GM23338 (cell line): ENCODE measurements around the gene PSMB7. TPM values are rescaled to one million over a fixed set of nuclear protein-coding genes. Genes with fewer than 3 reads are reported as not detected.

ENCODE experiments used
- ATAC-seq: fragments of 200-7000 bp; cut with Tn5 transposase; 3 replicates; pipeline ENCODE4 v1.9.1; 2020
- DNase-seq: peaks from one replicate; pipeline ENCODE4 v3.0.0-alpha.2; 2015; ENCODE audit warnings: low spot score
- H2AFZ ChIP-seq: fragments of 200-600 bp; sonication (generic); 2 replicates; pipeline ENCODE4 v1.8.0; 2016; ENCODE audit warnings: antibody characterized with exemption, mild to moderate bottlenecking, moderate library complexity
- H3F3A ChIP-seq: fragments of 200-600 bp; sonication (generic); replicated peaks from 2 replicates; pipeline ENCODE4 v1.8.0; 2017; ENCODE audit warnings: antibody characterized with exemption, mixed run types, low read depth
- H3K27ac ChIP-seq: fragments of 200-600 bp; sonication (generic); 2 replicates; pipeline ENCODE4 v1.6.1; 2016; ENCODE audit warnings: low read depth
- H3K27me3 ChIP-seq: fragments of 200-600 bp; sonication (generic); 2 replicates; pipeline ENCODE4 v1.8.0; 2016; ENCODE audit warnings: mild to moderate bottlenecking, mixed run types, moderate library complexity; ENCODE audit not compliant: insufficient read depth
- H3K36me3 ChIP-seq: fragments of 200-600 bp; sonication (generic); 2 replicates; pipeline ENCODE4 v1.8.0; 2016; ENCODE audit warnings: mild to moderate bottlenecking; ENCODE audit not compliant: insufficient read depth
- H3K4me1 ChIP-seq: fragments of 200-600 bp; sonication (generic); 2 replicates; pipeline ENCODE4 v1.8.0; 2016; ENCODE audit warnings: mild to moderate bottlenecking, moderate library complexity; ENCODE audit not compliant: insufficient read depth
- H3K4me2 ChIP-seq: fragments of 200-600 bp; sonication (generic); 2 replicates; pipeline ENCODE4 v1.7.1; 2017; ENCODE audit warnings: mixed run types
- H3K4me3 ChIP-seq: fragments of 200-600 bp; sonication (generic); 2 replicates; pipeline ENCODE4 v1.6.1; 2016; ENCODE audit warnings: mixed run types
- H3K79me2 ChIP-seq: fragments of 200-600 bp; sonication (generic); replicated peaks from 2 replicates; pipeline ENCODE4 v1.8.0; 2017; ENCODE audit warnings: mild to moderate bottlenecking; ENCODE audit not compliant: insufficient read depth
- H3K9me2 ChIP-seq: fragments of 200-600 bp; sonication (generic); 2 replicates; pipeline ENCODE4 v1.8.0; 2017; ENCODE audit not compliant: insufficient read depth
- H4K20me1 ChIP-seq: fragments of 200-600 bp; sonication (generic); replicated peaks from 2 replicates; pipeline ENCODE4 v1.8.0; 2017; ENCODE audit warnings: mild to moderate bottlenecking; ENCODE audit not compliant: insufficient read depth
- H3K27ac Mint-ChIP-seq: 2 replicates; pipeline ENCODE4 v1.8.0; 2020; ENCODE audit warnings: inconsistent platforms, mild to moderate bottlenecking, moderate library complexity, mixed read lengths
- H3K27me3 Mint-ChIP-seq: 3 replicates; pipeline ENCODE4 v1.8.0; 2022; ENCODE audit warnings: low read depth, mild to moderate bottlenecking, moderate library complexity, mixed read lengths, inconsistent platforms; ENCODE audit not compliant: insufficient read depth, poor library complexity
- H3K36me3 Mint-ChIP-seq: 3 replicates; pipeline ENCODE4 v1.8.0; 2021; ENCODE audit warnings: low read depth, mild to moderate bottlenecking, inconsistent platforms, moderate library complexity, mixed read lengths
- H3K4me1 Mint-ChIP-seq: 3 replicates; pipeline ENCODE4 v1.8.0; 2020; ENCODE audit warnings: mild to moderate bottlenecking, inconsistent platforms, mixed read lengths
- H3K4me3 Mint-ChIP-seq: 3 replicates; pipeline ENCODE4 v1.8.0; 2021; ENCODE audit warnings: moderate library complexity, mild to moderate bottlenecking, inconsistent platforms, mixed read lengths
- H3K9me3 Mint-ChIP-seq: 3 replicates; pipeline ENCODE4 v1.8.0; 2020; ENCODE audit warnings: moderate library complexity, mild to moderate bottlenecking, inconsistent platforms, mixed read lengths
- CREB1 ChIP-seq: fragments of 250-450 bp; sonication (Bioruptor Pico); IDR thresholded peaks from 2 replicates; pipeline ENCODE4 v1.5.0; 2020; ENCODE audit warnings: low read depth, mild to moderate bottlenecking, moderate library complexity
- EZH2 ChIP-seq: fragments of 200-600 bp; sonication (generic); IDR thresholded peaks from one replicate; pipeline ENCODE4 v1.8.0; 2017; ENCODE audit warnings: antibody characterized with exemption, mild to moderate bottlenecking, low read depth; ENCODE audit not compliant: unreplicated experiment
- EZH2phosphoT487 ChIP-seq: fragments of 200-600 bp; sonication (generic); IDR thresholded peaks from one replicate; pipeline ENCODE4 v1.8.1; 2018; ENCODE audit warnings: antibody characterized with exemption; ENCODE audit not compliant: unreplicated experiment
- NANOG ChIP-seq: IDR thresholded peaks from 2 replicates; pipeline ENCODE4 v1.6.1; 2016; ENCODE audit warnings: antibody characterized with exemption, borderline replicate concordance
- POLR2AphosphoS5 ChIP-seq: IDR thresholded peaks from 2 replicates; pipeline ENCODE4 v1.6.1; 2016; ENCODE audit warnings: antibody characterized with exemption, low read depth
- ZNF114 ChIP-seq: fragments of 250-450 bp; sonication (Bioruptor Pico); IDR thresholded peaks from 2 replicates; pipeline ENCODE4 v1.5.0; 2020; ENCODE audit warnings: mild to moderate bottlenecking, moderate library complexity
- ZNF331 ChIP-seq: fragments of 250-450 bp; sonication (Bioruptor Pico); IDR thresholded peaks from 2 replicates; pipeline ENCODE4 v1.5.0; 2020; ENCODE audit warnings: low read depth, mild to moderate bottlenecking, moderate library complexity
- long read RNA-seq: library from polyadenylated mRNA; unstranded; transcript quantifications from one replicate; pipeline ENCODE4 v2.0.0, GENCODE V29; 2020; ENCODE audit not compliant: unreplicated experiment
- polyA plus RNA-seq: library from polyadenylated mRNA; unstranded; fragments of >200 nt; fragmentation: Nextera tagmentation; extraction: Ambion mirVana; gene quantifications from 2 replicates; pipeline ENCODE4 v1.2.1, GENCODE V29; 2016
- total RNA-seq: library from RNA; depleted of rRNA; stranded (reverse); fragments of >200 nt; shearing (Covaris generic); gene quantifications from 2 replicates; pipeline ENCODE4 v1.2.3, GENCODE V29; 2014; rRNA removed
- TF ChIP-seq, protein P1 (sequence below), 2 experiments: fragments of 200-600 bp in 1 of 2; sonication (generic) in 1 of 2; conservative IDR thresholded peaks; 2 replicates each; pipeline versions ENCODE4 v1.5.1 to v1.6.1; 2016 to 2017; ENCODE audit warnings: antibody characterized with exemption in 2 of 2, low read depth in 2 of 2, mild to moderate bottlenecking in 2 of 2, moderate library complexity in 1 of 2
- TF ChIP-seq, protein P2 (sequence below): IDR thresholded peaks from one replicate; pipeline ENCODE4 v1.6.1; 2018; ENCODE audit warnings: antibody characterized with exemption; ENCODE audit not compliant: unreplicated experiment
- TF ChIP-seq, protein P3 (sequence below): IDR thresholded peaks from 2 replicates; pipeline ENCODE4 v1.6.1; 2016; ENCODE audit warnings: antibody characterized with exemption

Gene PSMB7
- total RNA-seq (255 and 364 TPM in 2 replicates), polyA plus RNA-seq (238 and 268 TPM in 2 replicates)
- long read RNA-seq, transcript PSMB7-201 (8 exons, 980 nt), result major isoform, 220 of 240 reads
- long read RNA-seq, partial matches to known transcripts, result 10 of 240 reads
- long read RNA-seq, other reads (novel, unspliced or antisense), result 10 of 240 reads

DNA sequence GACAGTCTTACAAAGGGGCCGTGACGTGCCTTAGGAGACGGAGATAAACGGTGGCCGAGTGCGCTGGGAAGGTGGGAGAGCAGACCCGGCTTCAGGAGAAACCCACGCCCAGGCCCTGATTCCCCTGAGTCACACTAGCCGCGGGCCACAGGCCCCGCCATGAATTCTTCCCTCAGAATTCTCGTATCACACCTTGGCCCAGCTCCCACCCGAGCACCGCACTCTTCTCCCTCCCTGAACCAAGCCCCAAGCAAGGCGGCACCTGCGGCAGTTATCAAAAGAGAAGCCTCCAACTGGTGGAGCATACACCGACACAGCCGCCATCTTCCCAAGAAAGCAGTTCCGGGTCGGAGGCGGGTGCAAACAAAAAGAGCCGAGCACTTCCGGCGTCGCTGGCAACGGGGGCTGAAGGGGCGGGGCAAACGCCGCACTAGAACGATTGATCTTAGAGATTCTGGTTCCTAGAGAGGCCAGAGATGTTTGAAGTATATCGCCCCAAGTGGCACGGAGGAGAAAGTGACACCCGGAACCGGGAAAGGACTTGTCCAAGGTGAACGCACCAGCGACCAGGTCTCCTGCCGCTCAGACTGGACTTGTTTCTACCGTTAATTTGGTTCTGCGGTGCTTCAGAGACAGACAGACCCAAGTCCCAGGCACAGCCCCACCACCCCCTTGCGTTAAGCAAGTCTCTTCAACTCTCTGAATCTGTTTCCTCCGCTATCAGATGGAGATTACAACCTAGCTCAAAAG, at the start of gene PSMB7:
Gene PSMB7 (minus strand): TSS at position 341 of the 750 bp plus-strand sequence. CDS start 17 bp downstream, at position 324.
- Histone ChIP-seq H4K20me1 (peaks cover 3% of the 10 kb centered on the region; the same call in 1 of the 2 replicates), H3K4me3 (peak within 1 kb of the TSS; percentile 81), H3K79me2 (peaks cover 32% of the 10 kb centered on the region), H3K4me1 (peaks cover 6% of the 10 kb centered on the region; the same call in 1 of the 2 replicates), H3F3A (peaks cover 8% of the 10 kb centered on the region; the same call in 1 of the 2 replicates), H2AFZ (peak within 1 kb of the TSS; percentile 33; the same call in 1 of the 2 replicates), H3K9me2 (no peaks in the 10 kb centered on the region), H3K4me2 (peak within 1 kb of the TSS; percentile 90), H3K27ac (peak within 1 kb of the TSS; percentile 34; the same call in 1 of the 2 replicates), H3K36me3 (peaks cover 31% of the 10 kb centered on the region), H3K27me3 (no peaks in the 10 kb centered on the region)
- Mint-ChIP-seq H3K27me3 (peaks cover 8% of the 10 kb centered on the region), H3K4me1 (peaks cover 11% of the 10 kb centered on the region), H3K27ac (peak within 1 kb of the TSS; percentile 100), H3K36me3 (peaks cover 47% of the 10 kb centered on the region), H3K4me3 (peak within 1 kb of the TSS; percentile 99), H3K9me3 (no peaks in the 10 kb centered on the region)
- DNase-seq, result peak; percentile 100
- TF ChIP-seq, protein P1, sequence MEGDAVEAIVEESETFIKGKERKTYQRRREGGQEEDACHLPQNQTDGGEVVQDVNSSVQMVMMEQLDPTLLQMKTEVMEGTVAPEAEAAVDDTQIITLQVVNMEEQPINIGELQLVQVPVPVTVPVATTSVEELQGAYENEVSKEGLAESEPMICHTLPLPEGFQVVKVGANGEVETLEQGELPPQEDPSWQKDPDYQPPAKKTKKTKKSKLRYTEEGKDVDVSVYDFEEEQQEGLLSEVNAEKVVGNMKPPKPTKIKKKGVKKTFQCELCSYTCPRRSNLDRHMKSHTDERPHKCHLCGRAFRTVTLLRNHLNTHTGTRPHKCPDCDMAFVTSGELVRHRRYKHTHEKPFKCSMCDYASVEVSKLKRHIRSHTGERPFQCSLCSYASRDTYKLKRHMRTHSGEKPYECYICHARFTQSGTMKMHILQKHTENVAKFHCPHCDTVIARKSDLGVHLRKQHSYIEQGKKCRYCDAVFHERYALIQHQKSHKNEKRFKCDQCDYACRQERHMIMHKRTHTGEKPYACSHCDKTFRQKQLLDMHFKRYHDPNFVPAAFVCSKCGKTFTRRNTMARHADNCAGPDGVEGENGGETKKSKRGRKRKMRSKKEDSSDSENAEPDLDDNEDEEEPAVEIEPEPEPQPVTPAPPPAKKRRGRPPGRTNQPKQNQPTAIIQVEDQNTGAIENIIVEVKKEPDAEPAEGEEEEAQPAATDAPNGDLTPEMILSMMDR (conservative IDR thresholded peaks at IDR 0.05; ENCODE audit: low read depth in 2 of 2), result peak; percentile 66 to 78
- 0 out of 2 replicates have a peak, but pooled peaks have one; percentile 61 for TF ChIP-seq ZNF114 (CRISPR knock-in tag)
- TF ChIP-seq EZH2, result no peak
- TF ChIP-seq CREB1 (CRISPR knock-in tag), result peak; percentile 79
- TF ChIP-seq, protein P2, sequence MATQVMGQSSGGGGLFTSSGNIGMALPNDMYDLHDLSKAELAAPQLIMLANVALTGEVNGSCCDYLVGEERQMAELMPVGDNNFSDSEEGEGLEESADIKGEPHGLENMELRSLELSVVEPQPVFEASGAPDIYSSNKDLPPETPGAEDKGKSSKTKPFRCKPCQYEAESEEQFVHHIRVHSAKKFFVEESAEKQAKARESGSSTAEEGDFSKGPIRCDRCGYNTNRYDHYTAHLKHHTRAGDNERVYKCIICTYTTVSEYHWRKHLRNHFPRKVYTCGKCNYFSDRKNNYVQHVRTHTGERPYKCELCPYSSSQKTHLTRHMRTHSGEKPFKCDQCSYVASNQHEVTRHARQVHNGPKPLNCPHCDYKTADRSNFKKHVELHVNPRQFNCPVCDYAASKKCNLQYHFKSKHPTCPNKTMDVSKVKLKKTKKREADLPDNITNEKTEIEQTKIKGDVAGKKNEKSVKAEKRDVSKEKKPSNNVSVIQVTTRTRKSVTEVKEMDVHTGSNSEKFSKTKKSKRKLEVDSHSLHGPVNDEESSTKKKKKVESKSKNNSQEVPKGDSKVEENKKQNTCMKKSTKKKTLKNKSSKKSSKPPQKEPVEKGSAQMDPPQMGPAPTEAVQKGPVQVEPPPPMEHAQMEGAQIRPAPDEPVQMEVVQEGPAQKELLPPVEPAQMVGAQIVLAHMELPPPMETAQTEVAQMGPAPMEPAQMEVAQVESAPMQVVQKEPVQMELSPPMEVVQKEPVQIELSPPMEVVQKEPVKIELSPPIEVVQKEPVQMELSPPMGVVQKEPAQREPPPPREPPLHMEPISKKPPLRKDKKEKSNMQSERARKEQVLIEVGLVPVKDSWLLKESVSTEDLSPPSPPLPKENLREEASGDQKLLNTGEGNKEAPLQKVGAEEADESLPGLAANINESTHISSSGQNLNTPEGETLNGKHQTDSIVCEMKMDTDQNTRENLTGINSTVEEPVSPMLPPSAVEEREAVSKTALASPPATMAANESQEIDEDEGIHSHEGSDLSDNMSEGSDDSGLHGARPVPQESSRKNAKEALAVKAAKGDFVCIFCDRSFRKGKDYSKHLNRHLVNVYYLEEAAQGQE, result no peak
- TF ChIP-seq ZNF331 (CRISPR knock-in tag), result no peak
- no peak for TF ChIP-seq EZH2phosphoT487
- TF ChIP-seq POLR2AphosphoS5, result peak; percentile 71
- TF ChIP-seq NANOG, result no peak
- TF ChIP-seq, protein P3, sequence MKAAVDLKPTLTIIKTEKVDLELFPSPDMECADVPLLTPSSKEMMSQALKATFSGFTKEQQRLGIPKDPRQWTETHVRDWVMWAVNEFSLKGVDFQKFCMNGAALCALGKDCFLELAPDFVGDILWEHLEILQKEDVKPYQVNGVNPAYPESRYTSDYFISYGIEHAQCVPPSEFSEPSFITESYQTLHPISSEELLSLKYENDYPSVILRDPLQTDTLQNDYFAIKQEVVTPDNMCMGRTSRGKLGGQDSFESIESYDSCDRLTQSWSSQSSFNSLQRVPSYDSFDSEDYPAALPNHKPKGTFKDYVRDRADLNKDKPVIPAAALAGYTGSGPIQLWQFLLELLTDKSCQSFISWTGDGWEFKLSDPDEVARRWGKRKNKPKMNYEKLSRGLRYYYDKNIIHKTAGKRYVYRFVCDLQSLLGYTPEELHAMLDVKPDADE, result peak; percentile 85
- ATAC-seq, result peak; percentile 79
